ENCODE data around the gene SYK. TPM values are rescaled to one million over a fixed set of nuclear protein-coding genes. Genes with fewer than 3 reads are reported as not detected.

SYK gene
- total RNA-seq, 1 experiment from 2014 or later = 5.9 TPM

GRCh38 chr9:90945336-90945735 is 143.7 kb downstream of the SYK start:
- intact Hi-C loops (cut with micrococcal nuclease) = no loop called here
- no peak overlapping the region for H3K4me3 Mint-ChIP-seq (ENCODE audit: unreplicated experiment)
- no TSS peak for BruUV-seq (replicated peaks)
- peaks cover 8% of the 10 kb centered on the region for H3K9me3 Mint-ChIP-seq (ENCODE audit: unreplicated experiment)
- H3K27me3 Mint-ChIP-seq (ENCODE audit: insufficient read depth, unreplicated experiment) = no peaks in the 10 kb centered on the region
- ChIA-PET POLR2A (interaction anchor here (0.6 to 1.1 kb wide), 3 partner anchors 12 to 1373 kb away, joined by 3 read pairs; no protein-coding TSS in a partner anchor), CTCF (no interaction called here)
- peak overlapping the region; percentile 61 for H3K27ac Mint-ChIP-seq (ENCODE audit: low read depth, unreplicated experiment)
- TF ChIP-seq, protein P1, sequence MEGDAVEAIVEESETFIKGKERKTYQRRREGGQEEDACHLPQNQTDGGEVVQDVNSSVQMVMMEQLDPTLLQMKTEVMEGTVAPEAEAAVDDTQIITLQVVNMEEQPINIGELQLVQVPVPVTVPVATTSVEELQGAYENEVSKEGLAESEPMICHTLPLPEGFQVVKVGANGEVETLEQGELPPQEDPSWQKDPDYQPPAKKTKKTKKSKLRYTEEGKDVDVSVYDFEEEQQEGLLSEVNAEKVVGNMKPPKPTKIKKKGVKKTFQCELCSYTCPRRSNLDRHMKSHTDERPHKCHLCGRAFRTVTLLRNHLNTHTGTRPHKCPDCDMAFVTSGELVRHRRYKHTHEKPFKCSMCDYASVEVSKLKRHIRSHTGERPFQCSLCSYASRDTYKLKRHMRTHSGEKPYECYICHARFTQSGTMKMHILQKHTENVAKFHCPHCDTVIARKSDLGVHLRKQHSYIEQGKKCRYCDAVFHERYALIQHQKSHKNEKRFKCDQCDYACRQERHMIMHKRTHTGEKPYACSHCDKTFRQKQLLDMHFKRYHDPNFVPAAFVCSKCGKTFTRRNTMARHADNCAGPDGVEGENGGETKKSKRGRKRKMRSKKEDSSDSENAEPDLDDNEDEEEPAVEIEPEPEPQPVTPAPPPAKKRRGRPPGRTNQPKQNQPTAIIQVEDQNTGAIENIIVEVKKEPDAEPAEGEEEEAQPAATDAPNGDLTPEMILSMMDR (IDR thresholded peaks at IDR 0.05; ENCODE audit: unreplicated experiment) = no peak
- peaks cover 22% of the 10 kb centered on the region for H3K4me1 Mint-ChIP-seq (ENCODE audit: insufficient read depth, unreplicated experiment)
- DNase-seq (ENCODE audit: unreplicated experiment) = no peak
- no peaks in the 10 kb centered on the region for H3K36me3 Mint-ChIP-seq (ENCODE audit: insufficient read depth, unreplicated experiment)

- peaks cover 16% of the 10 kb centered on the region for H3K4me1 Mint-ChIP-seq (ENCODE audit: insufficient read depth, unreplicated experiment)
- H3K9me3 Mint-ChIP-seq (ENCODE audit: unreplicated experiment) = no peaks in the 10 kb centered on the region
- BruUV-seq (replicated peaks) = no TSS peak
- H3K27ac Mint-ChIP-seq (ENCODE audit: low read depth, unreplicated experiment) = no peak overlapping the region
- no peak overlapping the region for H3K4me3 Mint-ChIP-seq (ENCODE audit: unreplicated experiment)
- intact Hi-C loops (cut with micrococcal nuclease) = no loop called here
- TF ChIP-seq, protein P1 (IDR thresholded peaks at IDR 0.05; ENCODE audit: unreplicated experiment) = no peak
- H3K27me3 Mint-ChIP-seq (ENCODE audit: insufficient read depth, unreplicated experiment) = no peaks in the 10 kb centered on the region
- no peak for DNase-seq (ENCODE audit: unreplicated experiment)
- POLR2A ChIA-PET = interaction anchor here (0.7 kb wide), 2 partner anchors 52 to 83 kb away, joined by 3 to 4 read pairs; no protein-coding TSS in a partner anchor
- no peaks in the 10 kb centered on the region for H3K36me3 Mint-ChIP-seq (ENCODE audit: insufficient read depth, unreplicated experiment)
- CTCF ChIA-PET = no interaction called here
Measured at GRCh38 chr9:90946982-90947381, 145.4 kb downstream of the SYK start.

Other genes starting within 250 kb of the SYK start
- gene DIRAS2, start 159.0 kb upstream of the SYK start, total RNA-seq (2022) = not detected in 2 replicates

Data from MCF 10A (cell line).